CD1c-positive myeloid dendritic cell (primary cell): ENCODE measurements around the gene PPP1R12A.

ENCODE experiments used
- DNase-seq: peaks from one replicate; pipeline ENCODE4 v3.0.0-alpha.2; 2016; ENCODE audit errors: extremely low spot score

Gene PPP1R12A

GRCh38 chr12:79935624-79936345 is 888 bp upstream of the PPP1R12A start:
- no peak for DNase-seq

GRCh38 chr12:79934281-79935020 is 446 bp downstream of the PPP1R12A start:
- DNase-seq, result peak; percentile 42

- peak; percentile 42 for DNase-seq
Observed at GRCh38 chr12:79933532-79934264, 1.2 kb downstream of the PPP1R12A start.

- no peak for DNase-seq
Observed at GRCh38 chr12:79933043-79933442, 1.9 kb downstream of the PPP1R12A start.

- no peak for DNase-seq
Observed at GRCh38 chr12:79932357-79932756, 2.5 kb downstream of the PPP1R12A start.

- no peak for DNase-seq
Observed at GRCh38 chr12:79929065-79929464, 5.8 kb downstream of the PPP1R12A start.

GRCh38 chr12:79927772-79928474 is 7.0 kb downstream of the PPP1R12A start:
- no peak for DNase-seq

GRCh38 chr12:79926951-79927350 is 7.9 kb downstream of the PPP1R12A start:
- DNase-seq, result no peak

GRCh38 chr12:79925492-79925891 is 9.4 kb downstream of the PPP1R12A start:
- no peak for DNase-seq

GRCh38 chr12:79921786-79922185 is 13.1 kb downstream of the PPP1R12A start:
- DNase-seq, result no peak

- DNase-seq, result no peak
Observed at GRCh38 chr12:79920421-79921238, 14.3 kb downstream of the PPP1R12A start.

- no peak for DNase-seq
Observed at GRCh38 chr12:79919762-79920161, 15.1 kb downstream of the PPP1R12A start.

GRCh38 chr12:79916826-79917225 is 18.1 kb downstream of the PPP1R12A start:
- no peak for DNase-seq

GRCh38 chr12:79911889-79912656 is 22.8 kb downstream of the PPP1R12A start:
- DNase-seq, result no peak

- no peak for DNase-seq
Observed at GRCh38 chr12:79908366-79908765, 26.5 kb downstream of the PPP1R12A start.

- DNase-seq, result no peak
Observed at GRCh38 chr12:79901506-79901905, 33.4 kb downstream of the PPP1R12A start.

GRCh38 chr12:79900951-79901350 is 33.9 kb downstream of the PPP1R12A start:
- no peak for DNase-seq

- DNase-seq, result no peak
Observed at GRCh38 chr12:79900199-79900598, 34.7 kb downstream of the PPP1R12A start.

- no peak for DNase-seq
Observed at GRCh38 chr12:79897617-79898016, 37.3 kb downstream of the PPP1R12A start.

- no peak for DNase-seq
Observed at GRCh38 chr12:79895804-79896203, 39.1 kb downstream of the PPP1R12A start.
